Lung (tissue), 12 donors: ENCODE results near the gene XYLB. TPM values are rescaled to one million over a fixed set of nuclear protein-coding genes. Genes with fewer than 3 reads are reported as not detected.

ENCODE experiments used
- ATAC-seq: fragments of 200-7000 bp; cut with Tn5 transposase; one replicate; pipeline ENCODE4 v1.9.1; 2020; ENCODE audit warnings: moderate number of reproducible peaks; ENCODE audit not compliant: insufficient read depth, low FRiP score
- DNase-seq, 3 donors: peaks; one replicate each; pipeline ENCODE4 v3.0.0-alpha.2; 2013 to 2017
- H3K27ac ChIP-seq, 2 donors: one replicate each; pipeline ENCODE4 v1.5.1; 2013; ENCODE audit warnings: mild to moderate bottlenecking in 2 of 2, moderate library complexity in 2 of 2, control low read depth in 1 of 2, inconsistent platforms in 1 of 2, low read depth in 1 of 2, low read length in 1 of 2
- H3K27me3 ChIP-seq, 3 donors: one replicate each; pipeline ENCODE4 v1.5.1; 2013; ENCODE audit warnings: low read length in 2 of 3; ENCODE audit not compliant: control insufficient read depth in 3 of 3, insufficient read depth in 3 of 3
- H3K36me3 ChIP-seq, 4 donors: one replicate each; pipeline ENCODE4 v1.5.1; 2013; ENCODE audit warnings: low read length in 4 of 4, mild to moderate bottlenecking in 1 of 4, moderate library complexity in 1 of 4; ENCODE audit not compliant: control insufficient read depth in 4 of 4, insufficient read depth in 4 of 4
- H3K4me1 ChIP-seq, 5 donors: one replicate each; pipeline ENCODE4 v1.5.1; 2013; ENCODE audit warnings: low read length in 5 of 5, mild to moderate bottlenecking in 2 of 5, moderate library complexity in 1 of 5; ENCODE audit not compliant: control insufficient read depth in 5 of 5, insufficient read depth in 5 of 5
- H3K4me3 ChIP-seq: one replicate; pipeline ENCODE4 v1.5.1; 2013; ENCODE audit warnings: mild to moderate bottlenecking, control low read depth, moderate library complexity
- H3K9ac ChIP-seq, 2 donors: one replicate each; pipeline ENCODE4 v1.5.1; 2013; ENCODE audit warnings: low read length in 2 of 2, control low read depth in 1 of 2; ENCODE audit not compliant: insufficient read depth in 1 of 2
- H3K9me3 ChIP-seq, 4 donors: one replicate each; pipeline ENCODE4 v1.5.1; 2013; ENCODE audit warnings: low read length in 3 of 4, mild to moderate bottlenecking in 1 of 4, moderate library complexity in 1 of 4; ENCODE audit not compliant: control insufficient read depth in 4 of 4, insufficient read depth in 3 of 4
- CTCF ChIP-seq: IDR thresholded peaks from 2 replicates; pipeline ENCODE4 v1.5.1; 2012; ENCODE audit warnings: mild to moderate bottlenecking; ENCODE audit errors: control extremely low read depth, extremely low read depth
- WGBS, 2 donors: extraction: QIAGEN DNeasy Blood & Tissue Kit; methylation state at CpG; one replicate each; pipeline ENCODE4 v1.1.7; 2013; 5-methylcytosine and 5-hydroxymethylcytosine counted together
- polyA plus RNA-seq, 2 donors: library from polyadenylated mRNA; stranded (reverse); fragments of 200-250 nt; gene quantifications; one replicate each; pipeline ENCODE4 v1.2.1, GENCODE V29; 2013
- total RNA-seq, 2 donors: library from RNA; depleted of rRNA in 1 of 2; stranded (reverse); fragments of >200 nt in 1 of 2; gene quantifications; one replicate each; pipeline ENCODE4 v1.2.1, GENCODE V29; 2014 to 2021
- donor health status: control.
- donor health status: control.
- donor health status: Bipolar disorder and iron deficiency.
- donor health status: healthy.
- donor health status: DM: yes; HTN: yes; CAD: no.

XYLB gene
- total and polyA plus RNA-seq, 4 donors = 0.89 to 5.8 (median 3.2) TPM

DNA sequence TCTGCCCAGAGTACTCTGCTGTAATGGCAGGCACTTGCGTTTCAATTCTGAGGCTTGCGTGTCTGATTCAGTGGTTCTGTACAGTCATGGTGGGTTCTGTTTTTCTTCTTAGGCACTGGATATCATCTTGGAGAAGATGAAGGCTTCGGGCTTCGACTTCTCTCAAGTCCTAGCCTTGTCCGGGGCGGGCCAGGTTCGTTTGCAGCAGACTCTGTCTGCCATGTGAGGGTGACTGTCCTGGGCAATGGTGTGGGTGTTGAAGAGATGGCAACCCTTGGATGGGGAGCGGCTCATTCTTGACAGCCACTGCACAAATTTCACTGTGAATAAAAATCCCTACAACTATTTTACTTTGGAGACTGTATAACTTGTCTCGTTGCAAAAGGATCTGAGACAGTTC is 16.2 kb downstream of the XYLB start:
- Histone ChIP-seq H3K27ac (no peak overlapping the region), H3K36me3 (peaks cover 0 to 10% (median 2%) of the 10 kb centered on the region in 4 donors), H3K4me1 (no peaks in the 10 kb centered on the region), H3K9ac (no peak overlapping the region), H3K9me3 (peaks cover 0 to 2% (median 0%) of the 10 kb centered on the region in 4 donors), H3K27me3 (no peaks in the 10 kb centered on the region), H3K4me3 (no peak overlapping the region)
- 90 to 94% methylated on average over 9 of the region's 9 CpGs for WGBS, 2 donors
- no peak for TF ChIP-seq CTCF
- ATAC-seq (no peak), DNase-seq (no peak)

DNA sequence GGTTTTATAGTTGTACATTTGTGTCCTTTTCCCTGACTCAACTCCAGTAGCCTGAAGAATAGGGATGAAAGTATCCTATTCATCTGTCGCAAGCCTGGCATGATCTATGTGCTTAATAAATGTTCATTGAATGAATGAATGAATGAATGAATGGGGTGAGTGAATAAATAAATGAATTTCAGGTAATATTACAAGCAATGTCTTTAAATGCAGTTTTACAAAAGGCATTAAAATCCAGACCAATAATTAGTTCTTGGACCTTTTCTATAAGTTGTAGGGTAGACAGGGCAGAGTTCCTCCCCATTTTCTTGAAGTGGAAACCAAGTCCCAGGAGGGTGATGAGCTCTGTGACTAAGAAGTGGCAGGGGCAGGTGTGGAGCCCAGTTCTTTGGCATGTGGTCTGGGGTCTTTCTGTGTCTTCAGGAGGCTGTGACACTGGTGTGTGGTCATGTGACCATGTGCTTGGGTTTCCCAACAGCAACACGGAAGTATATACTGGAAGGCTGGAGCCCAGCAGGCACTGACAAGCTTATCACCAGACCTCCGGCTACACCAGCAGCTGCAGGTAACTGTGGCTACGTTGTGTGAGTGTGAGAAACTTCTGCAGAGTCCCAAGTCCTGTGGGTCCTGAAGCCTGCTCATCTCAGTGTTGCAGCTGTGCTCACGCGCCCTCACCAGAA is 18.3 kb downstream of the XYLB start:
- DNase-seq = no peak
- H3K36me3 ChIP-seq = peaks cover 0 to 14% (median 3%) of the 10 kb centered on the region in 4 donors

GRCh38 chr3:38365469-38366062 is 19.0 kb downstream of the XYLB start:
- ATAC-seq = no peak
- no peak overlapping the region for H3K9ac ChIP-seq
- no peak for TF ChIP-seq CTCF
- H3K4me3 ChIP-seq = no peak overlapping the region
- H3K4me1 ChIP-seq = no peaks in the 10 kb centered on the region
- 96 to 98% methylated on average over 13 of the region's 13 CpGs for WGBS, 2 donors
- H3K27ac ChIP-seq = no peak overlapping the region
- no peaks in the 10 kb centered on the region for H3K27me3 ChIP-seq
- peaks cover 0 to 15% (median 5%) of the 10 kb centered on the region in 4 donors for H3K36me3 ChIP-seq
- peaks cover 0 to 6% (median 0%) of the 10 kb centered on the region in 4 donors for H3K9me3 ChIP-seq
- no peak for DNase-seq

More for the DNA sequence above, 18.3 kb downstream of the XYLB start:
- TF ChIP-seq CTCF = no peak
- peaks cover 0 to 6% (median 0%) of the 10 kb centered on the region in 4 donors for H3K9me3 ChIP-seq
- WGBS, 2 donors = 91 to 95% methylated on average over 6 of the region's 6 CpGs
- no peaks in the 10 kb centered on the region for H3K27me3 ChIP-seq
- H3K27ac ChIP-seq = no peak overlapping the region
- H3K4me1 ChIP-seq = no peaks in the 10 kb centered on the region
- ATAC-seq = no peak
- no peak overlapping the region for H3K4me3 ChIP-seq
- H3K9ac ChIP-seq = no peak overlapping the region
